ENCODE data around the gene ASB15. TPM values are rescaled to one million over a fixed set of nuclear protein-coding genes. Genes with fewer than 3 reads are reported as not detected.
A peak's percentile ranks its signal among the peaks of the same experiment; 100 is the strongest.

Gene ASB15
- total and polyA plus RNA-seq, 8 donors, result not detected

DNA sequence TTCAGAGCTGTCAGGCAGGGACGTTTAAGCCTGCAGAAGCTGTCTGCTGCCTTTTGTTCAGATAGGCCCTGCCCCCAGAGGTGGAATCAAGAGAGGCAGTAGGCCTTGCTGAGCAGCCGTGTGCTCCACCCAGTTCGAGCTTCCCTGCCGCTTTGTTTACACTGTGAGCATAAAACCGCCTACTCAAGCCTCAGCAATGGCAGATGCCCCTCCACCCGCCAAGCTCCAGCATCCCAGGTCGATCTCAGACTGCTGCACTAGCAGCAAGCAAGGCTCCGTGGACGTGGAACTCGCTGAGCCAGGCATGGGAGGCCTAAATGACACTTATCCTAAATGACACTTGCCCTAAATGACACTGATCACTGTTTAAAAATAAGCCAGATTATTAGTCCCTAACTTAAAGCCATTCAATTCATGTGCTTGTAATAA is 6.8 kb upstream of the ASB15 start:
- no peaks in the 10 kb centered on the region for H3K9me3 ChIP-seq
- DNase-seq (no peak), ATAC-seq (no peak)
- intact Hi-C loops (cut with DNase I), result no loop called here
- H3K4me1 ChIP-seq, result no peaks in the 10 kb centered on the region
- H3K27ac ChIP-seq, result no peak overlapping the region
- H3K36me3 ChIP-seq, result no peaks in the 10 kb centered on the region
- no peak overlapping the region for H3K4me3 ChIP-seq
- no peaks in the 10 kb centered on the region for H3K27me3 ChIP-seq
- no peak for TF ChIP-seq CTCF (IDR thresholded peaks at IDR 0.05)

DNA sequence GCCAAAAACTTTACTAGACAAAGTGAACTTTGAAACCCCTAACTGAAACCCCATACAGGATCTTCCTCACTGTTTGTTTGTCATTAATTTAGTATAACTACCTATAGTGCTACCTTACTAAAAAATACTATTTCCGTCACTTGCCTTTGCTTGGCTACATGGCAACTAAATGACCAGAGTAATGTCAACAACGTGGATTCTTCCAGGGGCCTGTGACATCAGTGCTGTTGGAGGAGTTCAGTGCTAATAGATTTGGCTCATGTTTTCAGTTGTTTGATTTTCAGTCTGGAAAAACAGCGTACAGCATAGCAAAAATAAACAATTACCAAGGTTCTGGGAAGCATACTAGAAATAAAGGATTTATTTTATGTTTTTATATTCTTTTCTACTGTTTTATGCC is 3.0 kb upstream of the ASB15 start:
- no peak for TF ChIP-seq CTCF (IDR thresholded peaks at IDR 0.05)
- Histone ChIP-seq H3K4me1 (no peaks in the 10 kb centered on the region), H3K9me3 (no peaks in the 10 kb centered on the region), H3K36me3 (no peaks in the 10 kb centered on the region), H3K27ac (no peak overlapping the region), H3K4me3 (no peak overlapping the region), H3K27me3 (no peaks in the 10 kb centered on the region)
- DNase-seq (peak in 1 of 4 donors; percentile 25), ATAC-seq (no peak)
- intact Hi-C loops (cut with DNase I), result no loop called here

DNA sequence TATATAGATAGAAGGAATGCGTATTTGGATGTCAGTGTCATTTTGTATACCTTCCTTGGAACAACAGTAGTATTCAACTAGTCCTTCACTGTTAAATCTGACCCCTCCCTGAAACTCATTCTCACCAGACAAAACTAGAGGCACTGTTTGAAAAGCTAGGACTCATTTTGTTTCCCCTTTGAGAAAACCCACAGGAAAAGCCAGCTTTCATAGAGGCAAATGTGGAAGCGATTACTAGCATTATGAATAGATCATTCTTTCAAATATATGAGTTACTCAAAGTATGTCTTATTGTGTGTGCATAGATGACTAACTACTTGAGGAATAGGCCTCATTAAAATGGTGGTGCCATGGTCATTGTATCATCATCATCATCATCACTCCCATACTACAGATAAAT is 1.9 kb upstream of the ASB15 start:
- intact Hi-C loops (cut with DNase I), result no loop called here
- no peaks in the 10 kb centered on the region for H3K36me3 ChIP-seq
- H3K4me3 ChIP-seq, result no peak overlapping the region
- H3K9me3 ChIP-seq, result no peaks in the 10 kb centered on the region
- no peaks in the 10 kb centered on the region for H3K27me3 ChIP-seq
- H3K27ac ChIP-seq, result no peak overlapping the region
- TF ChIP-seq CTCF (IDR thresholded peaks at IDR 0.05), result no peak
- no peak for DNase-seq
- no peaks in the 10 kb centered on the region for H3K4me1 ChIP-seq
- no peak for ATAC-seq

DNA sequence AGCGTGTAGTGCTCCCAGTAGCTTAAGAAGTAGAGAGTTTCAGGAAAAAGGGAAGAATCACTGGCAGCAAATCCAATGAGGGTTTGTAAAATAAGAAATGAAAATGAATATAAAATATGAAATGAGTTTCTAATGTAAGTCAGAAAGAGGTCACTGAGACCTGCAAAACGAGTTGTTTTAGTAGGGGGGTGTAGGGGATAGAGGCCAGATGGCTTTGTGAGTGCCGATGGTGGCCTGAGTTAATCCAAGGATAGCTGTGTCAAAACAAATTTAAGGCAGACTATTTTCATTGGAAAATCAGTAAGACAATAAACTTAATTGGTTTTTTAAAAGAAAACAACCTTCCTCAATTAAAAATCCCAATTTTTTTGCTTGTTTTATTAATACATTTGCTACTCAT is 745 bp upstream of the ASB15 start:
- Histone ChIP-seq H3K27me3 (no peaks in the 10 kb centered on the region), H3K36me3 (no peaks in the 10 kb centered on the region), H3K9me3 (no peaks in the 10 kb centered on the region), H3K4me3 (no peak overlapping the region), H3K4me1 (no peaks in the 10 kb centered on the region), H3K27ac (no peak overlapping the region)
- ATAC-seq (no peak), DNase-seq (peak in 1 of 4 donors; percentile 13)
- no peak for TF ChIP-seq CTCF (IDR thresholded peaks at IDR 0.05)
- intact Hi-C loops (cut with DNase I), result no loop called here

- Histone ChIP-seq H3K4me3 (no peak overlapping the region), H3K9me3 (no peaks in the 10 kb centered on the region), H3K27me3 (no peaks in the 10 kb centered on the region), H3K36me3 (no peaks in the 10 kb centered on the region), H3K4me1 (no peaks in the 10 kb centered on the region), H3K27ac (no peak overlapping the region)
- intact Hi-C loops (cut with DNase I), result no loop called here
- DNase-seq (no peak), ATAC-seq (no peak)
- no peak for TF ChIP-seq CTCF (IDR thresholded peaks at IDR 0.05)
Measured at GRCh38 chr7:123602648-123603047, 1.0 kb downstream of the ASB15 start.

All from left lung (tissue), 10 donors.